GM12892 (cell line): ENCODE measurements around the gene GRID1.
A peak's percentile ranks its signal among the peaks of the same experiment; 100 is the strongest.

ENCODE experiments used
- DNase-seq: peaks from one replicate; pipeline ENCODE4 v3.0.0; 2011; ENCODE audit not compliant: insufficient read length
- FAIRE-seq: peaks from 2 replicates; lab custom pipeline; 2011; peaks lifted over from hg19 to GRCh38; lab: Jason Lieb, UNC
- POLR2A ChIP-seq: IDR thresholded peaks from 2 replicates; pipeline ENCODE4 v1.6.1; 2011; ENCODE audit warnings: low read depth, low read length, control low read depth
- POLR2AphosphoS5 ChIP-seq: IDR thresholded peaks from 2 replicates; pipeline ENCODE4 v1.6.1; 2011; ENCODE audit warnings: low read depth, low read length, control low read depth
- TAF1 ChIP-seq: IDR thresholded peaks from 2 replicates; pipeline ENCODE4 v1.6.1; 2011; ENCODE audit warnings: low read depth, mild to moderate bottlenecking, control low read depth, low read length, borderline replicate concordance

GRID1 gene

GRCh38 chr10:86373828-86374227 is 7.2 kb upstream of the GRID1 start:
- TF ChIP-seq POLR2A (no peak), TAF1 (no peak), POLR2AphosphoS5 (no peak)
- DNase-seq (no peak), FAIRE-seq (no peak)

DNA sequence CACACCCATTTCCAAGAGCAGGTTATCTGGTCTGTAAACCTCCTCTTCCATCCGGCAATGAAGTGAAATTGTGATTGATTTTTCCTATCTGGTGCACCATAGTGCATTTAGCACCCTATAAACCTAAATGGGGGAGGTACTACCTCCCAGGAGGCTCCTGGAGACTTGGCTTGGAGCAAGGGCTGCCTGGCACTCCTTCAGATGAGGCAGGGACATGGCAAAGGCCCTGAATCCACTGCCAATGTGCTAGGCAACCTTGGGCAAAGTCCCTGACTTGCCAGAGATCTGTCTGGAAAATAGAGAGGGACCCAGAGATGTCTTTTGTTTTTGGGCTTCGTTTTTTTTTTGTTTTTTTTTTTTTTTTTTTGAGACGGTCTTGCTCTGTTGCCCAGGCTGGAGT is 6.7 kb upstream of the GRID1 start:
- DNase-seq: no peak
- no peak for FAIRE-seq
- no peak for TF ChIP-seq POLR2AphosphoS5
- no peak for TF ChIP-seq POLR2A
- TF ChIP-seq TAF1: no peak

DNA sequence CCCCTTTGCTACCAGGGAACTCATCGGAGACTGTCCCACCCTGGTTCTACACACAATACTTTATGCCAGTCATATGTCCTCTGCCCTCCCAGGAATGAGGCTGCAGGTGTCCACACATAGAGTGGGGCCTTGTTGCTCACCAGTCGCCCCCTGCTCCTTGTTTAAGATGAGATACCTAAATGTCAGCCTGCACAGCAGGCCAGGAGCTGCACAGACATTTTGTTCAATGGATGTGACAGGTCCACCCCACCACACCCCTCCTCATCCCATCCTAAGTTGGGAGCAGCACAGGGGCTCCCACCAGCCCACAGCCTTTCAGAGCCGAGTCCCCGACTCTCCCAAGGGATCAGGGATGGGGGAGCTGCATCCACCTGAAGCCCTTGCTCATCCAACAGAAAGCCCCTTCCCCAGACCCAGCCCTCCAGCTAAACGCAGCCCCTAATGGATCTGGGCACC is 6.2 kb upstream of the GRID1 start:
- FAIRE-seq: no peak
- no peak for TF ChIP-seq TAF1

GRCh38 chr10:86372119-86372783 is 5.7 kb upstream of the GRID1 start:
- DNase-seq (no peak), FAIRE-seq (no peak)
- TF ChIP-seq POLR2AphosphoS5 (no peak), POLR2A (no peak), TAF1 (no peak)

More for the DNA sequence above, 6.2 kb upstream of the GRID1 start:
- DNase-seq: no peak

- TF ChIP-seq POLR2A (no peak), TAF1 (no peak)
- FAIRE-seq (no peak), DNase-seq (no peak)
These were observed 5.1 kb upstream of the GRID1 start for GRCh38 chr10:86371691-86372090.

DNA sequence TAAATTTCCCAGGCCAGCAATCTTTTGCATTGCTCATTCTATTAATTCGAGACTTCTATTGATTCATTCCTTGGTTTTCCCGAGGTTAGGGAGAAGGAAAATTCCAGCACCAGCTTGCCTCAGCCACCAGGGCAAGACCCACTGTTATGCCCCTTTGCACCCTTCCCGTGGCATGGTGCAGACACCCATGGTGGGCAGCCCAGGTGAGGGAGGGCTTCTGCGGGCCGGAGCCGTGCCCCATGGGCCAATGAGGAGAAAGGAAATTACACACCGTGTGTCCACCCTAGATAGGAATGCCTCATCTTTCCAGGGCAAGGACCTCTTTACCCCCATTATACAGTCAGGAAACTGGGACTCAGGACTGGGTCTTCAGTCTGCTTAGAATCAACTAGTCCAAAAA is 4.5 kb upstream of the GRID1 start:
- FAIRE-seq (no peak), DNase-seq (no peak)
- TF ChIP-seq TAF1 (no peak), POLR2AphosphoS5 (no peak), POLR2A (no peak)

GRCh38 chr10:86370006-86370585 is 3.5 kb upstream of the GRID1 start:
- TF ChIP-seq POLR2A: no peak
- no peak for TF ChIP-seq TAF1
- TF ChIP-seq POLR2AphosphoS5: no peak
- no peak for DNase-seq
- FAIRE-seq: no peak

DNA sequence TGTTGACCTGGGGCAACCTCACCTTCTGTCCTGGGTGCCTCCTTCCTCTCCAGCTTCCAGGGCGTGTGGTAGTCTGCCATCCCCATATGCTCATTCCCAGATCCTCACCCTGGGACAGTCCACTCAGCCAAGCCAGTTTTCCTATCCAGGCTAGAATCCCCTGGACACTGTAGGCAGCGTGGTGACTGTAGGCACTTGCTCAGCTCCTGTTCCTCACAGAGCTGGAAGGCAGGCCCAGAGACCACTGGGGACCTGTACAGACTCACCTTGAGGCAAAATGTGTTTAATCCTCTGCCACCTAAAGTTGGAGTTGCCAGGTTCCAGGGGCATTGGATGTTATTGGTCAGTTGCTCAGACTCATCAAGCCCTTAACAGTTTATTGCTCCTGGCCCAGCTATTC is 2.4 kb upstream of the GRID1 start:
- DNase-seq (no peak), FAIRE-seq (no peak)
- TF ChIP-seq POLR2AphosphoS5: no peak
- TF ChIP-seq TAF1: no peak
- TF ChIP-seq POLR2A: no peak

GRCh38 chr10:86368046-86368445 is 1.5 kb upstream of the GRID1 start:
- no peak for DNase-seq
- TF ChIP-seq POLR2A (no peak), POLR2AphosphoS5 (no peak), TAF1 (no peak)
- no peak for FAIRE-seq

DNA sequence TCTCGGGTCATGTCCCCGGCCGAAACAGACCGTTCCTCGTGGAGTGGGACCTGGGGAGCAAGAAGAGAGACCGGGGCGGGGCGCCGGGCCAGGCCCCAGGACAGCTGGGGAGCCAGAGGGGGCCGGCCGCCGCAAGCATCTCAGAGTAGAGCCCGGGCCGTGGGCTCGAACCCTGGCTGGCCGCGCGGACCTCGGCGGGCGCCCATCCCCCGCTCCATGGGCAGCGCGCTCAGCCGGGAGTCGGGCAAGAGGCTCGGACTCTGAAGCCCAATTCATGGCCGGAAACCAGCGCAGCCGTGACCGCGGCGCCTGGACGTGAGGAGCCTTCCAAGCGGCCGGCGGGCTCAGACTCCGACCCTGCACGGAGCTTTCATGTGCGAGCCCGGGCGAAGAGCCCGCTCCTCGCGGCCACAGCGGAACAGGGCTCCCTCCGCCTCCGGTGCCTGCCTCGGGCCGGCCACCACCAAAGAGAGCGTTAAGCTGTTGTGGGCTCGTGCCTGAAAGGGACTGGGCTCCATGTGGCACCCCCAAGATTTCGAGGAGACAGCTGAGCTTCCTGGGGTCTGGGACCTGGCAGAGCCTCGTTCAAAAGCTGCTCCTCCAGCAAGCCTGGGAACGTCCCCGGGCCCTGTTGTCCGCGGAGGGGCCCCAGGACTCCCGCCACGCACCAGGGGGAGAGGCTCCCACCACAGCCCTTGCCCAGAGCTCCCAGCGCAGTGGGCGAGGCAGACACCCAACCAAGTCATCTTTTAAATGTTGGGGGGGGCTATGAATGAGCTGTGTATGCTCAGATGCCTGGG is 757 bp upstream of the GRID1 start:
- TF ChIP-seq POLR2A (no peak), TAF1 (no peak), POLR2AphosphoS5 (no peak)
- no peak for FAIRE-seq

DNA sequence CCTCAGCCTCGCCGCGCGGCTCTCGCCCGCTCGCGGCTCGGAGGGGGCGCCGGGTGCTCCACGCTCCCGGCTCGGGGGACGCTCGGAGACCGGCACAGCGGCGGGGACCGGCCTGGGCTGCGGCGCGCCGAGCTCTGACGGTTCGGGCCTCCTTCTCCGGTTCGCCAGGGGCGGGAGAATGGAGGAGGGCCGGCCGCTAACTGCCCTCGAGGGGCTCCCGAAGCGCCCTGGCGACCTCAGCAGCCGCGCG is 232 bp upstream of the GRID1 start:
- FAIRE-seq (no peak), DNase-seq (peak; percentile 62)
- TF ChIP-seq POLR2AphosphoS5: no peak
- no peak for TF ChIP-seq TAF1
- no peak for TF ChIP-seq POLR2A

More for the DNA sequence above, 757 bp upstream of the GRID1 start:
- no peak for DNase-seq

GRCh38 chr10:86365346-86366032 is 1.1 kb downstream of the GRID1 start:
- TF ChIP-seq POLR2AphosphoS5 (no peak), TAF1 (no peak), POLR2A (no peak)
- FAIRE-seq: no peak
- DNase-seq: no peak
